ENCODE results near the gene BOD1L1. TPM values are rescaled to one million over a fixed set of nuclear protein-coding genes. Genes with fewer than 3 reads are reported as not detected.

The BOD1L1 gene
- total RNA-seq, 2 experiments from 2014 or later, result 32.2 to 34.8 TPM

DNA sequence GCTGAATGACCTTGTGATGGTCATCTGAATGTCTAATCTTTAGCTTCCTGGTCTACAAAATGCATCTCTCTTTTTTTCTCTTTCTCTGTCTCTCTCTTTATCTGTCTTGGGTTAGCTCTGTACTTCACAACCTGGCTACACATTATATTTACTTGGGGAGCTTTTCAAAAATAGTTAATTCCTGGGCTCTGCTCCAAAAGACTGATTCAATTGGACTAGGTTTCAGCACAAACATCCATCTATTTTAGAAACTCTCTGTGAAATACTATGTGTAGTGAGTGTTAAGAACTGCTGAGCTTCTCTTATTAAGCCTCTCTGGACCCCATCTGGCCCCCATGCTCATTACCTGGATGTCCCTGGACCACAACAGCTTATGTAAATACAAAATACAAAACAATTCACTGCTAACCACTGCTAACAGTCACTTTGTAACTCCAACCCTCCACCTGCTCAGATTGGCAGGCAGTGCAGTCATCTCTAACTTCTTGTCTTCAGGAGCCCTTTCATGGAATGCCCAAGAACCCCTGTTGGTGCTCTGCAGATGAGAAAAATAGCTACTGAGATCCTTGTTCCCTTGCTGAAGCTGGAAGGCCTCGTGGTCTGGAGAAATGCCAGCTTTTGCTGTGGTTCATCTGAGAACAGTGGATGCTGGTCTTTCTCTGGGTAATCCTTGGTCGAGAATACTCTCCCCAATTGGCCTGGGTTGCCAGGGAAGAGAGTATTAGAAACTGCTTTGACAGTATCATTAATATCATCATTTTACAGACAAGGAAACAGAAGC is 14.8 kb upstream of the BOD1L1 start:
- POLR2A ChIA-PET, result interaction anchor here (0.9 kb wide), 1 partner anchor 14 kb away, joined by 5 read pairs; the partner anchor contains the start of gene BOD1L1

GRCh38 chr4:13641084-13641483 is 13.6 kb upstream of the BOD1L1 start:
- no peaks in the 10 kb centered on the region for H3K9me3 Mint-ChIP-seq
- CTCF ChIA-PET, result interaction anchor here (8.1 kb wide), 1 partner anchor 15 kb away, joined by 60 read pairs; no protein-coding TSS in a partner anchor
- no peak overlapping the region for H3K27ac Mint-ChIP-seq
- no peak overlapping the region for H3K4me3 Mint-ChIP-seq
- DNase-seq, result no peak
- no peaks in the 10 kb centered on the region for H3K4me1 Mint-ChIP-seq
- POLR2A ChIA-PET, result no interaction called here
- H3K36me3 Mint-ChIP-seq (ENCODE audit: low read depth), result no peaks in the 10 kb centered on the region
- peaks cover 27% of the 10 kb centered on the region for H3K27me3 Mint-ChIP-seq

More for the DNA sequence above, 14.8 kb upstream of the BOD1L1 start:
- CTCF ChIA-PET, result interaction anchor here (8.1 kb wide), 1 partner anchor 13 kb away, joined by 60 read pairs; no protein-coding TSS in a partner anchor
- Mint-ChIP-seq H3K27ac (no peak overlapping the region), H3K36me3 (ENCODE audit: low read depth) (no peaks in the 10 kb centered on the region), H3K4me1 (peaks cover 7% of the 10 kb centered on the region), H3K4me3 (no peak overlapping the region), H3K9me3 (no peaks in the 10 kb centered on the region), H3K27me3 (peaks cover 26% of the 10 kb centered on the region)
- DNase-seq, result no peak

- POLR2A ChIA-PET, result no interaction called here
- H3K4me3 Mint-ChIP-seq, result no peak overlapping the region
- no peak overlapping the region for H3K27ac Mint-ChIP-seq
These were observed 12.8 kb upstream of the BOD1L1 start for GRCh38 chr4:13640149-13640940.

GRCh38 chr4:13635286-13635799 is 7.8 kb upstream of the BOD1L1 start:
- ChIA-PET CTCF (interaction anchor here (1.2 kb wide), 1 partner anchor 19 kb away, joined by 4 read pairs; no protein-coding TSS in a partner anchor), POLR2A (no interaction called here)
- no peak overlapping the region for H3K4me3 Mint-ChIP-seq
- H3K4me1 Mint-ChIP-seq, result no peaks in the 10 kb centered on the region
- DNase-seq, result no peak
- no peaks in the 10 kb centered on the region for H3K9me3 Mint-ChIP-seq
- no peaks in the 10 kb centered on the region for H3K36me3 Mint-ChIP-seq (ENCODE audit: low read depth)
- H3K27me3 Mint-ChIP-seq, result peaks cover 12% of the 10 kb centered on the region
- H3K27ac Mint-ChIP-seq, result no peak overlapping the region

More at GRCh38 chr4:13640149-13640940, 12.8 kb upstream of the BOD1L1 start:
- H3K9me3 Mint-ChIP-seq, result no peaks in the 10 kb centered on the region
- peaks cover 29% of the 10 kb centered on the region for H3K27me3 Mint-ChIP-seq
- H3K36me3 Mint-ChIP-seq (ENCODE audit: low read depth), result no peaks in the 10 kb centered on the region
- CTCF ChIA-PET, result interaction anchor here (8.1 kb wide), 1 partner anchor 15 kb away, joined by 60 read pairs; no protein-coding TSS in a partner anchor
- H3K4me1 Mint-ChIP-seq, result no peaks in the 10 kb centered on the region
- no peak for DNase-seq

- POLR2A ChIA-PET, result no interaction called here
- DNase-seq, result no peak
- Mint-ChIP-seq H3K4me1 (peaks cover 2% of the 10 kb centered on the region), H3K9me3 (no peaks in the 10 kb centered on the region), H3K27me3 (peaks cover 10% of the 10 kb centered on the region), H3K27ac (no peak overlapping the region), H3K4me3 (no peak overlapping the region), H3K36me3 (ENCODE audit: low read depth) (no peaks in the 10 kb centered on the region)
- CTCF ChIA-PET, result no interaction called here
These were observed 6.1 kb upstream of the BOD1L1 start for GRCh38 chr4:13633671-13634070.

GRCh38 chr4:13627178-13627605 is 333 bp downstream of the BOD1L1 start:
- POLR2A ChIA-PET, result interaction anchor here (1.2 to 2.1 kb wide), 4 partner anchors 9 to 1376 kb away, joined by 3 to 6 read pairs (median 5); partner anchors contain the start of genes CPEB2 and RAB28

GRCh38 chr4:13626492-13627177 is 890 bp downstream of the BOD1L1 start:
- H3K4me1 Mint-ChIP-seq, result peaks cover 37% of the 10 kb centered on the region
- CTCF ChIA-PET, result interaction anchor here (0.7 kb wide), 1 partner anchor 143 kb away, joined by 3 read pairs; no protein-coding TSS in a partner anchor
- H3K4me3 Mint-ChIP-seq, result peak overlapping the region; percentile 78
- no peaks in the 10 kb centered on the region for H3K9me3 Mint-ChIP-seq
- DNase-seq, result no peak
- no peaks in the 10 kb centered on the region for H3K27me3 Mint-ChIP-seq
- POLR2A ChIA-PET, result interaction anchor here (1.0 kb wide), 1 partner anchor 11 kb away, joined by 3 read pairs; no protein-coding TSS in a partner anchor
- H3K27ac Mint-ChIP-seq, result peak overlapping the region; percentile 52
- peaks cover 17% of the 10 kb centered on the region for H3K36me3 Mint-ChIP-seq (ENCODE audit: low read depth)

More at GRCh38 chr4:13627178-13627605, 333 bp downstream of the BOD1L1 start:
- Mint-ChIP-seq H3K36me3 (ENCODE audit: low read depth) (peaks cover 17% of the 10 kb centered on the region), H3K27ac (peak overlapping the region; percentile 81), H3K9me3 (no peaks in the 10 kb centered on the region), H3K27me3 (no peaks in the 10 kb centered on the region), H3K4me1 (peaks cover 35% of the 10 kb centered on the region), H3K4me3 (peak overlapping the region; percentile 88)
- DNase-seq, result no peak
- CTCF ChIA-PET, result interaction anchor here (1.0 to 2.4 kb wide), 3 partner anchors 15 to 33 kb away, joined by 3 to 22 read pairs (median 3); no protein-coding TSS in a partner anchor

GRCh38 chr4:13618212-13618806 is 9.2 kb downstream of the BOD1L1 start:
- peaks cover 20% of the 10 kb centered on the region for H3K4me1 Mint-ChIP-seq
- POLR2A ChIA-PET, result interaction anchor here (1.9 kb wide), 1 partner anchor 10 kb away, joined by 6 read pairs; the partner anchor contains the start of gene BOD1L1

DNA sequence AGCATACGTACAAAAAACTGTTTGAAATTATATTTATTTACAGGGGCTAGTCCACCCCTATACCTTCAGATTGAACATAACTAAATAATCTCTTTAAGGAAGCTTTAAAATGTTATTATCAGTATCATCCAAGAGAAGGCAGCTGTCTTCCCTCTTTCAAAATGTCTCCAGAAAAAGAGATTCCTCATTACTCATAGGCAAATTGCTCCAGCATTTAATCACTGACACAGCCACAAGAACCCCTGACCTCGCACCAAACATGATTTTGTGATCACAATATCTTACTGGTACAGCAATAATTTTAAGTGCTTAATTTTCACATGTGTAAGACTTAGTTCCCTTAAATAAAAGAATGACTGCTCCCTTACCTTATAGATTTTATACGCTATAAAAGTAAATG is 9.7 kb downstream of the BOD1L1 start:
- Mint-ChIP-seq H3K27me3 (no peaks in the 10 kb centered on the region), H3K27ac (no peak overlapping the region), H3K9me3 (no peaks in the 10 kb centered on the region), H3K4me1 (peaks cover 22% of the 10 kb centered on the region), H3K4me3 (no peak overlapping the region), H3K36me3 (ENCODE audit: low read depth) (peaks cover 34% of the 10 kb centered on the region)
- ChIA-PET CTCF (interaction anchor here (1.1 kb wide), 1 partner anchor 37 kb away, joined by 3 read pairs; no protein-coding TSS in a partner anchor), POLR2A (interaction anchor here (1.9 kb wide), 1 partner anchor 10 kb away, joined by 6 read pairs; the partner anchor contains the start of gene BOD1L1)
- DNase-seq, result no peak

More at GRCh38 chr4:13618212-13618806, 9.2 kb downstream of the BOD1L1 start:
- H3K4me3 Mint-ChIP-seq, result no peak overlapping the region
- no peak for DNase-seq
- H3K27me3 Mint-ChIP-seq, result no peaks in the 10 kb centered on the region
- H3K36me3 Mint-ChIP-seq (ENCODE audit: low read depth), result peaks cover 33% of the 10 kb centered on the region
- CTCF ChIA-PET, result interaction anchor here (1.0 kb wide), 1 partner anchor 36 kb away, joined by 3 read pairs; no protein-coding TSS in a partner anchor
- H3K9me3 Mint-ChIP-seq, result no peaks in the 10 kb centered on the region
- no peak overlapping the region for H3K27ac Mint-ChIP-seq

DNA sequence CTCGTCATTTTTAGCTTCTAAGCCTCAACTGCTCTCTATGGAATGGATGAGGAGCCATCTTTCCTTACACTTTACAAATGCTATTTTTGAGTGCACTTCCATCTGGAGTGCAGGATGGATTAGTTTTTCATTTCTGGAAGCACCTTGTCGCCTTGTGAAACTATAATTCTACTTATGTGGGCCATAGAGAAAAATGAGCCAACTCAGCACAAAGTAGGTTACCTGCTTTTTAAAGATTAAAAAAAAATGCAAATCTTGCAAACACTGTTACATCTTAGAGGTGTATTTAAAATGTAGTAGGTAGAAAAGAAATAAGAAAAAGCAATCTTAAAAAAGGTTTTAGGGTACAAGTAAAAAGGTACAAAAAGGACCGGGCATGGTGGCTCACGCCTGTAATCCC is 10.9 kb downstream of the BOD1L1 start:
- no peak overlapping the region for H3K4me3 Mint-ChIP-seq
- H3K4me1 Mint-ChIP-seq, result peaks cover 28% of the 10 kb centered on the region
- peaks cover 45% of the 10 kb centered on the region for H3K36me3 Mint-ChIP-seq (ENCODE audit: low read depth)
- ChIA-PET POLR2A (no interaction called here), CTCF (interaction anchor here (1.1 kb wide), 1 partner anchor 38 kb away, joined by 3 read pairs; no protein-coding TSS in a partner anchor)
- H3K27ac Mint-ChIP-seq, result no peak overlapping the region
- H3K9me3 Mint-ChIP-seq, result no peaks in the 10 kb centered on the region
- no peaks in the 10 kb centered on the region for H3K27me3 Mint-ChIP-seq
- DNase-seq, result no peak

DNA sequence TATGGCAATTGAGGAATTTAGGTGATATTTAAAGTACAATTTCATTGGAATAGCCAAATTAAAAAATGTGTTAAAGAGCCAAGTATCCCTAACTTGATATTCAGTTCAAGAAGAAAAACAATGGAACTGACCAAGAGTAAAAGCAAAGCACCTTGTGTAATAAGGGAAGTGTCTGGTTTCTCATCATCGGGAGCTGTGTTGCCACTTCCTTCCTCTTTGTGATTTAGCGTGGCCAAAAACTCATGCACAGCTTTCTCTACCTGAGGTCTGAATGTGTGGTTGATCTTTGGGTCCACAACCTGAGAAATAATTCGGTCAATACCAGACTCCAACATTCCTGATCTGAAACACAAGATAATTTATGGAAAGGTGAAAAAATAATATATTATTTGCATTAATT is 12.4 kb downstream of the BOD1L1 start:
- Mint-ChIP-seq H3K36me3 (ENCODE audit: low read depth) (peaks cover 53% of the 10 kb centered on the region), H3K27ac (no peak overlapping the region), H3K4me1 (peaks cover 32% of the 10 kb centered on the region), H3K27me3 (no peaks in the 10 kb centered on the region), H3K9me3 (no peaks in the 10 kb centered on the region), H3K4me3 (no peak overlapping the region)
- CTCF ChIA-PET, result no interaction called here
- no peak for DNase-seq
- POLR2A ChIA-PET, result interaction anchor here (0.9 kb wide), 1 partner anchor 11 kb away, joined by 3 read pairs; no protein-coding TSS in a partner anchor

Measured in activated CD4-positive, alpha-beta memory T cell treated with anti-CD3 and anti-CD28 coated beads, Interleukin-2, amount 10 ng/mL, durations not matched to agents 7 days and 5 days (primary cell).